T-cell (primary cell): ENCODE measurements around the gene GON7. TPM values are rescaled to one million over a fixed set of nuclear protein-coding genes. Genes with fewer than 3 reads are reported as not detected.
"Not testable (repeated sequence)": the region's sequence is repeated elsewhere in the genome, so short reads cannot be mapped to it uniquely, and the experiment has no call there.

Source experiments
- ATAC-seq, 4 experiments: fragments of 200-7000 bp in 3 of 4; fragments of 150-1000 bp in 1 of 4; cut with Tn5 transposase; replicated peaks in 1 of 4; 1 replicate in 3 of 4; 2 replicates in 1 of 4; pipeline ENCODE4 v1.10.0; 2021; ENCODE audit warnings: moderate library complexity in 3 of 4, mild to moderate bottlenecking in 2 of 4, moderate number of reproducible peaks in 1 of 4
- CTCF ChIA-PET, 2 donors: fragments of 300-600 bp; sonication (Branson Sonifier 250); formaldehyde crosslinking; loops; one replicate each; lab custom pipeline; 2022; ENCODE audit warnings: antibody characterized with exemption in 2 of 2; lab: Charles Lee
- POLR2A ChIA-PET, 2 donors: fragments of 300-600 bp; sonication (Branson Sonifier 250); formaldehyde crosslinking; loops; one replicate each; lab custom pipeline; 2022; ENCODE audit warnings: antibody characterized with exemption in 2 of 2; lab: Charles Lee
- DNase-seq, 35 experiments: peaks; one replicate each; pipeline versions ENCODE4 v3.0.0 to v3.0.0-alpha.2; 2013 to 2023
- H3K27ac ChIP-seq: one replicate; pipeline ENCODE4 v1.5.1; 2013; ENCODE audit warnings: low read length
- H3K27me3 ChIP-seq, 2 experiments: replicated peaks in 1 of 2; 1 replicate in 1 of 2; 2 replicates in 1 of 2; pipeline versions ENCODE4 v1.6.1 to v1.7.0; 2013; ENCODE audit warnings: low read length in 1 of 2, mixed read lengths in 1 of 2; ENCODE audit not compliant: control insufficient read depth in 2 of 2, insufficient read depth in 2 of 2; ENCODE audit errors: extremely low read depth in 1 of 2
- H3K36me3 ChIP-seq, 2 donors: 1 replicate in 1 of 2; 2 replicates in 1 of 2; pipeline versions ENCODE4 v1.6.1 to v1.7.0; 2013; ENCODE audit warnings: low read length in 1 of 2; ENCODE audit not compliant: control insufficient read depth in 2 of 2, insufficient read depth in 1 of 2; ENCODE audit errors: extremely low read depth in 1 of 2
- H3K4me1 ChIP-seq, 2 experiments: 1 replicate in 1 of 2; 2 replicates in 1 of 2; pipeline versions ENCODE4 v1.6.1 to v1.7.0; 2013; ENCODE audit warnings: low read length in 2 of 2, mixed read lengths in 1 of 2; ENCODE audit not compliant: insufficient read depth in 2 of 2, control insufficient read depth in 1 of 2; ENCODE audit errors: extremely low read depth in 1 of 2
- H3K4me3 ChIP-seq, 2 donors: 1 replicate in 1 of 2; 2 replicates in 1 of 2; pipeline versions ENCODE4 v1.5.1 to v1.7.0; 2013; ENCODE audit warnings: mild to moderate bottlenecking in 2 of 2, low read length in 1 of 2, moderate library complexity in 1 of 2; ENCODE audit not compliant: control insufficient read depth in 1 of 2; ENCODE audit errors: extremely low read depth in 1 of 2
- H3K9me3 ChIP-seq: 2 replicates; pipeline ENCODE4 v1.7.0; 2013
- H3K27ac Mint-ChIP-seq, 2 donors: one replicate each; pipeline ENCODE4 v1.8.0; 2020 to 2021; ENCODE audit warnings: mild to moderate bottlenecking in 2 of 2, mixed read lengths in 2 of 2
- H3K27me3 Mint-ChIP-seq, 2 donors: one replicate each; pipeline ENCODE4 v1.8.0; 2021 to 2022; ENCODE audit warnings: mixed read lengths in 2 of 2
- H3K36me3 Mint-ChIP-seq: one replicate; pipeline ENCODE4 v1.8.0; 2021; ENCODE audit warnings: mixed read lengths
- H3K4me1 Mint-ChIP-seq, 3 donors: one replicate each; pipeline ENCODE4 v1.8.0; 2020 to 2022; ENCODE audit warnings: mixed read lengths in 3 of 3, mild to moderate bottlenecking in 1 of 3
- H3K4me3 Mint-ChIP-seq, 3 donors: one replicate each; pipeline ENCODE4 v1.8.0; 2020 to 2022; ENCODE audit warnings: mild to moderate bottlenecking in 3 of 3, mixed read lengths in 3 of 3, moderate library complexity in 3 of 3
- H3K9me3 Mint-ChIP-seq, 3 donors: one replicate each; pipeline ENCODE4 v1.8.0; 2020 to 2022; ENCODE audit warnings: mixed read lengths in 3 of 3
- WGBS: methylation state at CpG from one replicate; pipeline ENCODE4 v1.1.5; 2013; ENCODE audit warnings: missing lambda C conversion rate; ENCODE audit not compliant: insufficient coverage; 5-methylcytosine and 5-hydroxymethylcytosine counted together
- total RNA-seq, 35 experiments: library from RNA in 6 of 35; stranded (reverse) in 6 of 35; fragments of 120-200 nt in 1 of 35; gene quantifications; one replicate each; pipeline versions ENCODE4 v1.2.1 to v1.2.4 and lab custom pipeline; 2013 to 2026

GON7 gene
- total RNA-seq, 5 donors from 2014 or later (not counting 1 experiment from before 2014, with no cell fraction given): 4.3 to 11.4 (median 9.2) TPM

GRCh38 chr14:93168610-93169009 lies 38.3 kb downstream of the GON7 start:
- H3K36me3 ChIP-seq, H3K9me3 ChIP-seq, H3K4me3 ChIP-seq, H3K27ac ChIP-seq, H3K27me3 ChIP-seq, H3K4me1 Mint-ChIP-seq, ATAC-seq, H3K9me3 Mint-ChIP-seq, H3K27ac Mint-ChIP-seq, DNase-seq, H3K4me1 ChIP-seq, H3K36me3 Mint-ChIP-seq, H3K4me3 Mint-ChIP-seq, H3K27me3 Mint-ChIP-seq: not testable (repeated sequence)
- ChIA-PET CTCF (interaction anchor here in 1 of 2 donors (1.4 kb wide), 1 partner anchor 55 kb away, joined by 3 read pairs; no protein-coding TSS in a partner anchor), POLR2A (interaction anchor here in 1 of 2 donors (0.6 kb wide), 1 partner anchor 10 kb away, joined by 5 read pairs; no protein-coding TSS in a partner anchor)
- WGBS: 90% methylated on average over 8 of the region's 9 CpGs

- H3K36me3 Mint-ChIP-seq, ATAC-seq, H3K4me3 Mint-ChIP-seq, H3K27ac Mint-ChIP-seq, H3K9me3 Mint-ChIP-seq, H3K27me3 Mint-ChIP-seq, H3K27ac ChIP-seq, H3K4me3 ChIP-seq, H3K27me3 ChIP-seq, H3K9me3 ChIP-seq, H3K4me1 ChIP-seq, POLR2A ChIA-PET, DNase-seq, CTCF ChIA-PET, H3K36me3 ChIP-seq, H3K4me1 Mint-ChIP-seq: not testable (repeated sequence)
- WGBS: 86% methylated on average over 7 of the region's 26 CpGs
Measured at GRCh38 chr14:93165271-93166265, 41.3 kb downstream of the GON7 start.

GRCh38 chr14:93163564-93163963 lies 43.3 kb downstream of the GON7 start:
- Histone ChIP-seq H3K9me3 (no peaks in the 10 kb centered on the region), H3K27ac (no peak overlapping the region), H3K4me3 (no peak overlapping the region), H3K36me3 (no peaks in the 10 kb centered on the region), H3K27me3 (no peaks in the 10 kb centered on the region), H3K4me1 (no peaks in the 10 kb centered on the region)
- no peaks in the 10 kb centered on the region for H3K36me3 Mint-ChIP-seq
- no peaks in the 10 kb centered on the region for H3K4me1 Mint-ChIP-seq
- DNase-seq (no peak), ATAC-seq (no peak)
- H3K27me3 Mint-ChIP-seq: no peaks in the 10 kb centered on the region
- no peak overlapping the region for H3K27ac Mint-ChIP-seq
- WGBS: no CpG with 5 or more reads among the region's 5 CpGs
- POLR2A ChIA-PET: interaction anchor here in 1 of 2 donors (0.6 kb wide), 1 partner anchor 15 kb away, joined by 7 read pairs; no protein-coding TSS in a partner anchor
- CTCF ChIA-PET: interaction anchor here (0.8 to 1.0 kb wide), 2 partner anchors 12 to 229 kb away, joined by 3 read pairs; no protein-coding TSS in a partner anchor
- no peaks in the 10 kb centered on the region for H3K9me3 Mint-ChIP-seq
- no peak overlapping the region for H3K4me3 Mint-ChIP-seq

GRCh38 chr14:93161411-93161940 lies 45.4 kb downstream of the GON7 start:
- H3K4me3 Mint-ChIP-seq: no peak overlapping the region
- Histone ChIP-seq H3K27ac (no peak overlapping the region), H3K27me3 (no peaks in the 10 kb centered on the region), H3K9me3 (no peaks in the 10 kb centered on the region), H3K4me3 (no peak overlapping the region), H3K36me3 (no peaks in the 10 kb centered on the region), H3K4me1 (no peaks in the 10 kb centered on the region)
- no peak for DNase-seq
- CTCF ChIA-PET: no interaction called here
- WGBS: 64% methylated on average over 3 of the region's 4 CpGs
- H3K9me3 Mint-ChIP-seq: no peaks in the 10 kb centered on the region
- no peak for ATAC-seq
- H3K4me1 Mint-ChIP-seq: no peaks in the 10 kb centered on the region
- H3K27ac Mint-ChIP-seq: no peak overlapping the region
- no peaks in the 10 kb centered on the region for H3K36me3 Mint-ChIP-seq
- no peaks in the 10 kb centered on the region for H3K27me3 Mint-ChIP-seq
- POLR2A ChIA-PET: no interaction called here

- ATAC-seq: peak in 1 of 4 experiments; percentile 29
Measured at GRCh38 chr14:93160353-93160801, 46.5 kb downstream of the GON7 start.

GRCh38 chr14:93159625-93160352 lies 47.1 kb downstream of the GON7 start:
- H3K9me3 Mint-ChIP-seq, H3K36me3 Mint-ChIP-seq, CTCF ChIA-PET: not testable (repeated sequence)

More at GRCh38 chr14:93160353-93160801, 46.5 kb downstream of the GON7 start:
- no peaks in the 10 kb centered on the region for H3K9me3 ChIP-seq
- WGBS: 70% methylated on average over 3 of the region's 4 CpGs
- no peaks in the 10 kb centered on the region for H3K9me3 Mint-ChIP-seq
- H3K4me1 Mint-ChIP-seq: no peaks in the 10 kb centered on the region
- H3K27me3 Mint-ChIP-seq: no peaks in the 10 kb centered on the region
- peak overlapping the region in 1 of 2 donors; percentile 36 for H3K27ac Mint-ChIP-seq
- ChIA-PET CTCF (no interaction called here), POLR2A (no interaction called here)
- H3K4me3 ChIP-seq: no peak overlapping the region
- no peaks in the 10 kb centered on the region for H3K36me3 ChIP-seq
- no peak overlapping the region for H3K4me3 Mint-ChIP-seq
- no peak overlapping the region for H3K27ac ChIP-seq
- H3K27me3 ChIP-seq: no peaks in the 10 kb centered on the region
- H3K4me1 ChIP-seq: no peaks in the 10 kb centered on the region
- no peaks in the 10 kb centered on the region for H3K36me3 Mint-ChIP-seq
- DNase-seq: no peak

More at GRCh38 chr14:93159625-93160352, 47.1 kb downstream of the GON7 start:
- H3K27me3 ChIP-seq, H3K9me3 ChIP-seq, H3K27me3 Mint-ChIP-seq, H3K4me1 Mint-ChIP-seq, DNase-seq, H3K4me3 ChIP-seq, H3K36me3 ChIP-seq, H3K27ac Mint-ChIP-seq, H3K4me1 ChIP-seq, H3K27ac ChIP-seq, H3K4me3 Mint-ChIP-seq, POLR2A ChIA-PET, ATAC-seq: not testable (repeated sequence)
- no CpG with 5 or more reads among the region's 5 CpGs for WGBS
